Islet of Langerhans (tissue), 1 donor: ENCODE measurements around the gene CCT2.
A peak's percentile ranks its signal among the peaks of the same experiment; 100 is the strongest.
"Not testable (repeated sequence)": the region's sequence is repeated elsewhere in the genome, so short reads cannot be mapped to it uniquely, and the experiment has no call there.

ENCODE experiments used
- FAIRE-seq: peaks from one replicate; lab custom pipeline; 2011; peaks lifted over from hg19 to GRCh38; lab: Jason Lieb, UNC

The CCT2 gene

GRCh38 chr12:69589082-69589481 is 3.8 kb downstream of the CCT2 start:
- FAIRE-seq, result no peak

GRCh38 chr12:69595689-69596088 is 10.4 kb downstream of the CCT2 start:
- FAIRE-seq, result no peak

- FAIRE-seq, result peak; percentile 17
Observed at GRCh38 chr12:69598174-69598753, 13.0 kb downstream of the CCT2 start.

GRCh38 chr12:69600804-69601203 is 15.5 kb downstream of the CCT2 start:
- FAIRE-seq, result no peak

GRCh38 chr12:69601962-69602685 is 16.9 kb downstream of the CCT2 start:
- FAIRE-seq, result no peak

GRCh38 chr12:69602954-69603353 is 17.7 kb downstream of the CCT2 start:
- FAIRE-seq, result no peak

- not testable (repeated sequence) for FAIRE-seq
Observed at GRCh38 chr12:69603556-69603955, 18.3 kb downstream of the CCT2 start.

GRCh38 chr12:69604275-69604674 is 19.0 kb downstream of the CCT2 start:
- FAIRE-seq, result not testable (repeated sequence)

- FAIRE-seq, result no peak
Observed at GRCh38 chr12:69608114-69608513, 22.9 kb downstream of the CCT2 start.

- FAIRE-seq, result no peak
Observed at GRCh38 chr12:69610126-69610525, 24.9 kb downstream of the CCT2 start.

- no peak for FAIRE-seq
Observed at GRCh38 chr12:69610729-69611128, 25.5 kb downstream of the CCT2 start, which contains the start of gene LRRC10. Gene LRRC10, minus strand, starts transcription at chr12:69610907. Its CDS starts 69 bp downstream, at chr12:69610838.

GRCh38 chr12:69613351-69613750 is 28.1 kb downstream of the CCT2 start:
- no peak for FAIRE-seq

GRCh38 chr12:69616025-69616424 is 30.8 kb downstream of the CCT2 start:
- no peak for FAIRE-seq

- FAIRE-seq, result no peak
Observed at GRCh38 chr12:69619050-69619449, 33.8 kb downstream of the CCT2 start.

- no peak for FAIRE-seq
Observed at GRCh38 chr12:69620077-69620476, 34.8 kb downstream of the CCT2 start.

- no peak for FAIRE-seq
Observed at GRCh38 chr12:69620921-69621320, 35.7 kb downstream of the CCT2 start.

- no peak for FAIRE-seq
Observed at GRCh38 chr12:69621551-69621950, 36.3 kb downstream of the CCT2 start.

- FAIRE-seq, result no peak
Observed at GRCh38 chr12:69623970-69624369, 38.7 kb downstream of the CCT2 start.

GRCh38 chr12:69627501-69627900 is 42.2 kb downstream of the CCT2 start:
- FAIRE-seq, result no peak

GRCh38 chr12:69630191-69630590 is 44.9 kb downstream of the CCT2 start:
- FAIRE-seq, result no peak

GRCh38 chr12:69633061-69633460 is 47.8 kb downstream of the CCT2 start:
- FAIRE-seq, result no peak

- no peak for FAIRE-seq
Observed at GRCh38 chr12:69639400-69640016, 54.2 kb downstream of the CCT2 start.

- no peak for FAIRE-seq
Observed at GRCh38 chr12:69641546-69641945, 56.3 kb downstream of the CCT2 start.

- FAIRE-seq, result no peak
Observed at GRCh38 chr12:69642531-69642930, 57.3 kb downstream of the CCT2 start.
